NCI-H1436 (cell line): Measurements from ENCODE around the gene ANKS1B.
"Not testable (repeated sequence)": the region's sequence is repeated elsewhere in the genome, so short reads cannot be mapped to it uniquely, and the experiment has no call there.

Source experiments
- DNase-seq: peaks from one replicate; lab custom pipeline; 2025; lab: John Stamatoyannopoulos, UW

Gene ANKS1B

DNA sequence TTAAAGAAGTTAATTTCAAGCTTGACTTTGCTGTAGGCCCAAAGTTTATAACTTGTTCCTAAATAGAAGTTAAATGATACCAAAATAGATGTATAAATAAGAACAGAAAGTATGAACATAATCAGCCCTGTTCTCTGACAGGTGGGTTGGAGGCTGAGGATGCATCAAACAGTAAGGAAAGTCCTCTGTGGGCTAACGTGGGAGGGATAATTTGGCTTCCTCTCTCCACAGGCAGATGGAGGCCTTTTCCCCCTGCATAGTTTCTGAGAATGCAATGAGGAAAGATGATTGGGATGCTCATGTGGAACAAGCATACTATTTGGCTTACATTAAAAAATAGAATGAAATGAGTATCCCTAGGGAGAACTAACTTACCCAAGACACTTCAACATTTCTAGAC lies 280.7 kb downstream of the ANKS1B start:
- DNase-seq = no peak

DNA sequence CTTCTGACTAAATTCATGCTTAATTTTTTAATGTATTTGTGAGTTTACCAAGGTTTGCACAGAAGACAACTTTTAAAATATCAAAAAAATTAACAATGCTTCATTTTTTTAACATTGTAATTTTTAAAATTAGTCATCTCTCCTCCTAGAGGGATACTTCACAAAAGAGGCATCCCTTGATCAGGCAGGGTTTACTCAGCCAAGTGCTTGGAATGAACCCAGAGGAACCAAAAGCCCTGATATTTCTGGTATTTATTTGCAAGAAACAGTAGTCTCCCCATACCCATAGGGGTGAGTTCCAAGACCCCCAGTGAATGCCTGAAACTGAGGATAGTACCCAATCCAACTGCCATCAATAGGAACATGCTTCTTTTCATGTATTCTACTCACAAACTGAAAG lies 284.7 kb downstream of the ANKS1B start:
- DNase-seq = no peak

DNA sequence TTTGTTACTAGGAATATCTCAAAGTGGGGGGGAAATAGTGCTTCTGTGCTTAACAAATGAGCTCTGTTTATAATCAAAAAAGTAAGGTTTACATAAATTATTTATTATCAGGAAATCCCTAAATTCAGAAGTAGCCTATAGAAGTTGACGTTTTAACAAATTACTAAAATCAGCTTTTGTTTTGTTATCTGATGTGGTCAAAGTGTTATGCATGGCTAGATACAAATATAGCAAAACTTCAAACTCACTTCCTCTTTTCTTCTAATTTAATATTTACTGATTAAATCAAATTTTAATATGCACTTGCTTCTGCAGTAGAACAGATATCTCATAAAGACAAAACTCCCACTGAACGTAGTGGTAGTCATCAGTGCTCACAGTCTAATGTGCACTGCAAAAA lies 289.7 kb downstream of the ANKS1B start:
- no peak for DNase-seq

DNA sequence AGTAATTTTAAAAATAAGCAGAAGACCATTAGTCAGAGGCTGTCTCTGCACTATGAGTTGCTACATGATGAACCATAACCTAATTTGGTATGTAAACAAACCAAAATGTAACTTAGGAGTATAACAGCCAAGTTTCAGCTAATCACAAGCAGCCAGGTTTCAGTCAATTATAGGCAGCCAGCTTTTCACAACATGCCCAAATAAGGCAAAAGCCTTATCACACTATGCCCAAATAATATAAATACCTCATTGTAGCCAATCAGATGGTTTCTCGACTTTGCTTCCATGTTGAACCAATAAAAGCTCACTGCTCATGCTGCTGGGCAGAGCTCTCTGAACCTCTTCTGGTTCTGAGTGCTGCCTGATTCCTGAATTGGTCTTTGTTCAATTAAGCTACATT lies 298.6 kb downstream of the ANKS1B start:
- DNase-seq = no peak

DNA sequence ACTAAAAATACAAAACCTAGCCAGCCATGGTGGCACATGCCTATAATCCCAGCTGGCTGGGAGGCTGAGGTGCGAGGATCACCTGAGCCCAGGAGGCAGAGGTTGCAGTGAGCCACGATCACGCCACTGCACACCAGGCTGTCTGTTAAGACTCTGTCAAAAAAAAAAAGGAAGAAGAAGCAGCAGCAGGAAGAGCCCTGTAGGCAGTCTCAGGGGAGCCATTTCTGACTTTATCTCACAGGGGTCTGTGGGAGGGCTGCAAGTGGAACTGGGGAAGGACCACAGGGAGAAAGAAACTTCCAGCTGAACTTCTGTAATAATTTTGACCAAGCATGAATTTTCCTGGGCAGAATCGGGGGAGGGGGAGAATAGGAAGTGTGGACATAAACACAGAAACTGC lies 304.5 kb downstream of the ANKS1B start:
- DNase-seq = no peak

DNA sequence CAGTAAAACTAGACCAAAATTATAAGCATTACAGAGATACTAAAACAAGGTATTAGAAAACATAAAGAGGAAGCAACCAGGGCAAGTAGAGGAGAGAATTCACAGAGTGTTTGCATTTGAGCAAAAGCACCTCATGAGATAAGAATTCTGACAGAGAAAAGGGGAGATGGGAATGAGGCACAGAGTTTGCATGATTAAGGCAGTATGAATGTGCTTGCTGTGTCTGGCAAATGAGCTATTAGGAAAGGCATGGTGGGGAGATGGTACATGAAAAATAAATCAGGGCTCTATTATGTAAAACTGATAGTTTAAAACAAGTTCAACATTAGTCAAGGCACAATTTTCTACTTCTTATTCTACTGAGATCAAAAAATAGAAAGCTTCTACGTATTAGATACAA lies 314.1 kb downstream of the ANKS1B start:
- no peak for DNase-seq

DNA sequence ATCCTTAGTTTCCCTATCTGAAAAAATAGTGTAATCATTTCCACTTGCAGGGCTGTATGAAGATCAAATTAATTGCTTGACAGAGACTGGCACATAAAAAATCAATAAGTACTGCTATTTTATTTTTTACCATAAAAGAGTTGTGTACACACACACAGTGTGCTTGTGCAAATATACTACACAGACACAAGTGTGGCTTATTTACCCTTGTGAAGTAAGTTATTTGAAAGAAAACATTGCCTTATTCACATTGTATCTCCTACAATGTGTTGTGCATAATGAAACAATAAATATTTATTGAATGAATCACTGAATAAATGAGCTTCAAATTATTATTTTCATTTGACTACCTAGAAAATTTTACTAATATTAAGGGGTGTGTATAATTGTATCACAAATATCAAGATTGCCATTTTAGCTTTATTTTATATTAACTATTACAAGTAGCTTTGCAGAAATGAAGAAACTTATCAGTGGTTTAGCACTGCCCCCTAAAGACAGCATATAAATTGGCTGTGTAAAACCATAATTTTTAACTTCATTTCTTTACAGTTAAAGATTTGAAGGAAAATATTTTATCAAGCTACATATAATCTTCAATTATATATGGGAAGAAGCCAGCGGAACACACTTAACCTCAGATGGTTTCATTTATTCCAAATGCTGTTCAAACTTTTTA lies 325.9 kb downstream of the ANKS1B start:
- DNase-seq = no peak

DNA sequence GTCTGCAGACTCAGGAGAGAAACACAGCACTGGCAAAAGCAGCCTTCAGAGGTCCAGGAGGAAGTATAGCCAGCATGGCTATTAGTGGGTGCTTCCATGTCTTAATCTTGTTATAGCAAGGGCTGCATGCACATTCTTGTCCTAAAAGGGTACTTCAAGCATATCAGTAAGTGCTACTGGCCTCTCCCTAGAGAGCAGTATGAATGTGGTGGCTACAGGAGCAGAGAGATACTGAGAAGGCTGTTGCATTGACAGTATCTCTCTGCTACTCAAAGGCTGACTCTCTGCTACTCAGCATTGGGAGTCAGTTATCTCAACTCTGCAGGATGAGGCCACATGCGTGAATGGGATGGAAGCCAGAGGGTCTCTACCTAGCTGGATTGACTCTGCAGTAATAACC lies 335.2 kb downstream of the ANKS1B start:
- no peak for DNase-seq

DNA sequence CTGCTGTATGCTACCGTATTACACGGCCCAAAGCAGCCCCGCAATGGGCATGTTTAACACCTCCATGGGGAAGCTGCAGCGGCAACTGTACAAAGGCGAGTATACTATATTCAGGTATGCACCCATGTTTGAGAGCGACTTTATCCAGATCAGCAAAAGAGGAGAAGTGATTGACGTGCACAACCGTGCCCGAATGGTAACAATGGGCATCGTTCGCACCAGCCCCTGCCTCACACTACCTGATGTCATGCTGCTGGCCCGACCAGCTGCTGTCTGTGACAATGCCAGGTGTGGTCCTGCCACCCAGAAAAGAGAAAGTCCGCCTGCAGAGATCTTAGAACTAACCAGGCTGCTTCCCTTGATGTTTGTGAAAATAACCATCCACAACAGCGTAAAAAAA lies 336.6 kb downstream of the ANKS1B start:
- no peak for DNase-seq

DNA sequence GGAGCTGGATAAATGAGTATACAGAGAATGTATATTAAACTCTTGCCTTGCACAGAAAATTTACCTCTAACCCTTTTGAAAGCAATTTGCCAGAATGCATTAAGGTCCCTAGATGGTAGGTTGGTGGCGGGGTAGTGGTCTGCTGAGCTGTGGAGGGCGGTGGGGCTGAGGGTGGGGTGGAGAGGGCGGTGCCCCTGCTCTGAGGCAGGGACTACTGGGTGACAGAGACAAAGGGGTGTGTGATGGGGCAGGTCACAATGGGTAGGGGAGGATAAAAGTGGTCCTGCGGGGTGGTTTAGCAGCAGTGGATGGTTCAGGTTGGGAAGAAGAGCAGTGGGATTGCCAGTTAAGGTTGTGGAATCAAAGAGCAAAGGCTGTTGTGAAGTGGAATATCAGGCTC lies 337.3 kb downstream of the ANKS1B start, which contains the start of gene GARIN6:
TSS of gene GARIN6 (plus strand) at position 301 of the 400 bp plus-strand sequence. CDS start 422 bp downstream, outside the sequence.
- DNase-seq = no peak

DNA sequence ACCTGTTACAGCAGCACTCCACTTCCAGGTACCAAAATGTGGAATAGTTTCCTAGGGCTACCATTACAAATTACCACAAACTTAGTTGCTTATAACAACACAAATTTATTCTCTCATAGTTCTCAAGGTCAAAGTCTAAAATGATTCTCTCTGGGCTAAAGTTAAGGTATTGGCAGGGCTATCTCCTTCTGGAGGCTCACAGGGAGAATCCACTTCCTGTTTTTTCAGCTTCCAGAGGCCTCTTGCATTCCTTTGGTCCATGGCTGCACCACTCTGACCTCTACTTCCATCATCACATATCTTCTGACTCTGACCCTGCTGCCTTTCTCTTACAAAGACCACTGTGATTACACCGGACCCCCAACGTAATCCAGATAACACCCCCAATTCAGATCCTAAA lies 340.1 kb downstream of the ANKS1B start:
- DNase-seq = no peak

DNA sequence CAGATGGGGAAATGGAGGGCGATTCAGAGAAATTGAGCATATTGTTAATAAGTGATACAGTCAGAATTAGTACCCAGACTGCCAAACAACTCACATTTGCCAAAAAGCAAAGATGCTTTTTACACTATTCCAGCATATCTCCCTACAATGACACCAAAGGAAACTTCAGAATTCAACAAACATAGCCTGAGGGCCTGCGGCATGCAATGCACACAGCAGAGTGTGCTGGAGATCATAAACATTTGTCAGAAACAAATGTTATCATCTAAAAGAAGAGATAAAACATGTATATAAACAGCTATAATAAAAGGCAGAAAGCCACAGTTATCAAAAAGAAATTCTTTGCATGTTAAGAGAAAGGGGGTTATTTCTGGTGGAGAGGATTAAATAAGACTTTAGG lies 357.3 kb downstream of the ANKS1B start:
- no peak for DNase-seq

DNA sequence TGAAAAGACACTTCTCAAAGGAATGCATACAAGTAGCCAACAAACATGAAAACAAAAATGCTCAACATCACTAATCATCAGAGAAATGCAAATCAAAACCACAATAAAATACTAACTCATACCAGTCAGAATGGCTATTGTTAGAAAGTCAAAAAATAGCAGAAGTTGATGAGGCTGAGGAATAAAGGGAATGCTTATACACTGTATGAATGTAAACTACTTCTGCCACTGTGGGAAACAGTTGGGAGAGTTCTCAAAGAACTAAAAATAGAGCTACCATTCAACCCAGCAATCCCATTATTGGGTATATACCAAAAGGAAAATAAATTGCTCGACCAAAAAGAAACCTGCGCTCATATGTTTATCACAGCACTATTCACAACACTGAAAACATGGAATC lies 360.1 kb downstream of the ANKS1B start:
- DNase-seq = not testable (repeated sequence)

DNA sequence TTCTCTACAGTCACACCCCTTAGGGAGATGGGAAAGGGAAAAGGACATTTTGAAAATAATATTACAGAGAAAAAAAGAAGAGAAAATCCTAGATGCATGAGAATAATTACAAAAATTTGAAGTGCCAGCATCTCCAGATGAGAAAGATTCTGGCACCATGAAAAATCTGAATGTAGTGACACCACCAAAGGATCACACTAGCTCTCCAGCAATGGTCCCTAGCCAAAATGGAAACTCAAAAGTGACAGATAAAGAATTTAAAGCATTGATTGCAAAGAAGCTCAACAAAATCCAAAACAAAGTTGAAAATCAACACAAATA lies 364.6 kb downstream of the ANKS1B start:
- no peak for DNase-seq

DNA sequence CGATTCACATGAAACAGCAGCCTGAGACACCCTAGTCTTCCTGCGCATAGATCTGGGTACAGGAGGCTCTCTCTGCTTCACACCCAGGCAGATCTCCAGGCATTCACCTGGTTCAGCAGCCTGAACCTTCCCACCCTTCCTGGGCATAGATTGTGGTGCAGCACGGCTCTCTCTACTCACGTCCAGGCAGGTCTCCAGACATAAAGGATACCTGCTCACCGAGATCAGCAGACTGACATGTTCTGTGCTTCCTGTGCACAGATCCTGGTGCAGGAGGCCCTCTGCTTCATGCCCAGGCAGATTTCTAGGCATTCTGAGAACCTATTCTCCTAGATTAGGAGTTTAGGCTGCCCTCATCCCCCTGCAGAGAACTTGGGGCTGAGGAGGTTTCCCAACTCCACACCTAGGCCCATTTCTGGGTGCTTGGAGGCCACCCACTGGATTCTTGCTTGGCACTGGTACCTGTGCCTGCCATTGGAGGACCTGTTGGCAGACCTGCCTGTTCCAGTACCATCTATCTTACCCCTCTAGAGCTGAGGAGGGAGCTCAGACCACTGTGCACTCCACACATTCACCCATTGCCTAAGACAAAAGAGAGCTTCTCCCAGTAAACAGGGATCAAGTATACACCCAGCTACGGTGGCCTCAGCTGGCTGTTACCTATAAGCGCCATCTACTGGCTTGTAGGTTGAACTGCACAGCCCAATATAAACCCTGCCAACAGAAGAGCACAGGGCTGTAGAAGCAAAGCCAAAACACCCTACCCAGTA lies 365.2 kb downstream of the ANKS1B start:
- peak; percentile 35 for DNase-seq

DNA sequence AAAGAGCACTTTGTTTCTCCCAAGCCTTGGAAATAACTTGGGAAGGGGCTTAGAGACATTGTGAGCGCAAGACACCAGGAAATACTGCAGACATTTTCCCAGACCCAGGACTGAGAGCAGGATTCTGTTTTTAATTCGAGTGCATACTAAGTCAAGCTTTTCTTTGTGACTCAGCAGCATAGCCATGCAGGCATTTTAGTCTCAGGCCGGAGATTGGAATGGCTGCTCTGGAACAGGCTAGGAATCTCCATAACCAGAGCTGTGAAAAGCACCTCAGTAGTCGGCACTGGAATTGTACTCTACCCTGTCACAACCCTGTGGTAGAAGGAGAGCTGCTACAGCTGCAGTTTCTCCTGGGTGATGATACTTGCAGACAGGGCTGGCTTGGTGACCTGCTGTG lies 366.1 kb downstream of the ANKS1B start:
- no peak for DNase-seq

DNA sequence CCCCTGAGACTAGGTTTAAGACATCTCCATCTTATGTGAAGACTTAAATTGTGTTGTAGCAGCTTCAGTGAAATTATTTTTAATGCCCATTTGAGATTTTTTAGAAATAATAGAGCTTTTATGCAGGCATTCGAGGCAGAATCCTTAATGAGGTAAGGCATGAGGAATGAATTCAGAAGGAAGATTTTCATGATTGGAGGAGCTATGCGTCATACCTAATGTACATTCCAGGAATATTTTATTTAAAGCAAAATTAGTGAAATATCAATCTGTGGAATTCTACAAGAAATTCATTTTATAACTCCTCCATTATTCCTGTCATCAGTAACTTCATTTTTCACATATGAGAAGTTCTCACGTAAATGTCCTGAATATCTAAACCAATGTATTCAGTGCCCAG lies 373.1 kb downstream of the ANKS1B start:
- DNase-seq = no peak

DNA sequence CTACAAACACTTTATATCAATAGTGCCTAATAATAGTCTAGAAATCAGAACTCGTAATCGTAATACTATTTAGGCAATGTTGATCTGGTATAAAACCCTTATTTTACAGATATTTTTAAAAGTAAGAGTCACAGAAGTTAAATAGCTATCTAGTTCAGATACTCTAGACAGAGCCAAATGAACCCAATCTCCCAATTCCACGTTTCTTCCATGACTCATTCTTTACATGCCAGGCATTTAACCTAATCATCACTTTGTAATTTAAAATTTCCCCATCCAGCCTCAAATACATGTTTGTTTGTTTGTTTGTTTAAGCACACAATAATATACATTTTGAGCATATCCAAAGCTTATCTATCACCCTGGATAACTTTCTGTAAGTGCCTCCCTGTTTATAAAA lies 373.6 kb downstream of the ANKS1B start:
- no peak for DNase-seq

DNA sequence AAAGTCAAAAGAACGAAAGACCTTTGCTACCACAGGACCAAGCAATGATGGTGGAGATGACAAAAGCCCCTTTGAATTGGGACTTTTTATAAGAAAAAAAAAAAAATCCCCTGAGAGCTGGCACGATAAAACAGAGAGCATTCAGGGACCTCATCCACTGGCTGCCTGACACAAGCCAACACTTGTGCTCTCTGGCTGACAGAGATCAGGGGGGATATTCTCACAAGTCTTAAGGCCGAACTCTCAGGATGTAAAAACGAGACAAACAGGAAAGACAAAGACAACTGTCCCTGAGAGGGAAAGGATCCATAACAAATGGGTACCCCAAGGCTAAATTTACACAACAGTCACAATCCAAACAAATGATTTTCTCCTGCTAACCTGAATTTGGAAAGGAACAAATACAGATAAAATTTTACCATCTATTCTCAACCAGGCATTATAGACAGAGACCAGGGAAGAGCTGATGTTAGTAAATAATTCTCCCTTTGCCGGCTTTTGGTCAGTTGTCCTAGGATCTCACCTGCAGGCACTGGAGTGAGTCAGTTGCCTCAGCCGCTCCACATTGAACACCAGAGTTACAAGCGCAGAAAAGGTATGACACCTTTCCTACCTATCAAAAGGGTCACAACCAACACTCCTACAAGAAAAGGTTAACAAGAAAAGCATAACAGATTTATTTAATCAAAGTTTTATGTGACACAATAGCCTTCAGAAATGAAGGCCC lies 375.1 kb downstream of the ANKS1B start:
- no peak for DNase-seq

DNA sequence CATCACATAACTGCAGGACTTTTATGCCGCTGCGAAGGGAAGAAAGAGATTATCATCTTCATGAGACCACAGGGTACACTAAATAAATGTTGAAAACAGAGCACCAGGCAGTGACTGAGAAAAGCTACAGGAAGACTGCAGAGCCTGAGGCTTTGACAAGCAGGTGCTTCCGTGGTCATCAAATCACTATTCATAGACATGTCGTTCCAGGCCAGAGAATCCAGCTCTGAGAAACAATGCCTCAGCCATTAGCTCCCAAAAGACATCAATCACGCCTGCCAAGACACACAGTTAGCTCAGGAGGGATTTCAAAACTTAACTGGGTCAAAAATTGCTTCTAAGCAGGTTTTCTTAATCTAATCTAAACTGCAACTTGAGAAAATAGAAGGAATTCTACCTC lies 384.3 kb downstream of the ANKS1B start:
- DNase-seq = no peak

DNA sequence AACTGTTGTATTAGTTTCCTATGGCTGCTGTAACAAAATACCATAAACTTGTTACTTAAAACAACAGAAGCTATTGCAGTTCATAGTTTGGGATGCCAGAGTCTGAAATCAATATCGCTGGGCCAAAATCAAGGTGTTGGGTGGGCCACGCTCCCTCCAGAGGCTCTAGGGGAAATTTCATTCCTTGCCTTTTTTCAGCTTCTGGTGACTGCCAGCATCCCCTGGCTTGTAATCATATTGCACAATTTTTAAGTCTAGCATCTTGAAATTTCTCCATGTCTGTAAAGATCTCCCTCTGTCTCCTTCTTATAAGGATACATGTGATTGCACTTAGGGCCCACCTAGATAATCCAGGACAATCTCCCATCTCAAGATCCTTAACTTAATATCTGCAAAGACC lies 386.0 kb downstream of the ANKS1B start:
- DNase-seq = no peak

DNA sequence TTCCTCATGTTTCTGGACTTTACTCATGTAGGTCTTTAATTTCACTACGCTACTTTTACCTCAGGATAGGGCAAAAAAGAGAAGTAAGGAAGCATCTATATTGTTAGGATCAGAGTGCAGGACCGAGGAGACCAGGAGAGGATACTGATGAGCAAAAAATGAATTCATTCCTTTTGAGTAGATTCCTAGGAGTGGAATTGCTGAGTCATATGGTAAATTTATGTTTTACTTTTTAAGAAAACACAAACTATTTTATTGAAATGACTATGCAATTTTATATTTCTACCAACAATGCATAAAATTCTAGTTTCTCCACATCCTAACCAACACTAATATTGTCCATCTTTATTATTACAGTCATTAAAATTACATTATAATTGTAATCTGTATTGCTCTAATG lies 388.0 kb downstream of the ANKS1B start:
- DNase-seq = no peak

DNA sequence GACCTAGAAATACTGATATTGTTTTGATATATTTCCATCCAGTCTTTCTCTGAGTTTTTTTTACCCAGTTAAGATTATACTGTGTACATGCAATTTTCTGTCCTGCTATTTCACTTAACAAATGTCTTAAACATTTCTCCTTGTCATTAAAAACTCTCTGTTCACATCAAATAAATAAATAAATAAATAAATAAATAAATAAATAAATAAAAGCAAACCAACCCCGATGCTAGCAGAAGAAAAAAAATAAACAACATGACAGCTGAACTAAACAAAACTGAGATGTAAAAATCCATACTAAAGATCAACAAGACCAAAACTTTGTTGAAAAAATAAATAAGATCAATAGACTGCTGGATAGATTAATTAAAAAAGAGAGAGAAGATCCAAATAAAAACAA lies 407.6 kb downstream of the ANKS1B start:
- DNase-seq = not testable (repeated sequence)
